AG08396 (cell line): ENCODE results near the gene SMAD5.

Experiments used
- DNase-seq: peaks from one replicate; pipeline ENCODE4 v3.0.0; 2012; ENCODE audit warnings: low spot score, mixed read lengths

SMAD5 gene

GRCh38 chr5:136197462-136198142 lies 65.0 kb downstream of the SMAD5 start:
- DNase-seq, result no peak

- DNase-seq, result no peak
These were observed 65.8 kb downstream of the SMAD5 start for GRCh38 chr5:136198453-136198852.

- no peak for DNase-seq
These were observed 66.8 kb downstream of the SMAD5 start for GRCh38 chr5:136199408-136199807.

GRCh38 chr5:136200130-136200529 lies 67.5 kb downstream of the SMAD5 start:
- DNase-seq, result no peak

- DNase-seq, result no peak
These were observed 68.1 kb downstream of the SMAD5 start for GRCh38 chr5:136200761-136201160.

- DNase-seq, result no peak
These were observed 69.2 kb downstream of the SMAD5 start for GRCh38 chr5:136201870-136202269.

GRCh38 chr5:136202469-136203205 lies 70.0 kb downstream of the SMAD5 start:
- no peak for DNase-seq

- no peak for DNase-seq
These were observed 70.8 kb downstream of the SMAD5 start for GRCh38 chr5:136203303-136203922.

GRCh38 chr5:136205061-136205702 lies 72.5 kb downstream of the SMAD5 start:
- no peak for DNase-seq

- DNase-seq, result no peak
These were observed 73.3 kb downstream of the SMAD5 start for GRCh38 chr5:136205941-136206340.

- no peak for DNase-seq
These were observed 73.7 kb downstream of the SMAD5 start for GRCh38 chr5:136206361-136206760.

- no peak for DNase-seq
These were observed 75.0 kb downstream of the SMAD5 start for GRCh38 chr5:136207631-136208030.

- DNase-seq, result no peak
These were observed 76.3 kb downstream of the SMAD5 start for GRCh38 chr5:136208916-136209315.

- no peak for DNase-seq
These were observed 76.8 kb downstream of the SMAD5 start for GRCh38 chr5:136209346-136209910.

GRCh38 chr5:136210259-136210658 lies 77.6 kb downstream of the SMAD5 start:
- no peak for DNase-seq

- no peak for DNase-seq
These were observed 78.8 kb downstream of the SMAD5 start for GRCh38 chr5:136211282-136212040.

GRCh38 chr5:136212252-136212721 lies 79.6 kb downstream of the SMAD5 start:
- DNase-seq, result peak; percentile 73

- no peak for DNase-seq
These were observed 81.4 kb downstream of the SMAD5 start for GRCh38 chr5:136213919-136214493.

- DNase-seq, result no peak
These were observed 83.2 kb downstream of the SMAD5 start for GRCh38 chr5:136215812-136216211.

GRCh38 chr5:136216230-136216629 lies 83.6 kb downstream of the SMAD5 start:
- no peak for DNase-seq

GRCh38 chr5:136221340-136221739 lies 88.7 kb downstream of the SMAD5 start:
- no peak for DNase-seq
